Measurements from ENCODE around the gene KCNN3.
A peak's percentile ranks its signal among the peaks of the same experiment; 100 is the strongest.

KCNN3 gene

DNA sequence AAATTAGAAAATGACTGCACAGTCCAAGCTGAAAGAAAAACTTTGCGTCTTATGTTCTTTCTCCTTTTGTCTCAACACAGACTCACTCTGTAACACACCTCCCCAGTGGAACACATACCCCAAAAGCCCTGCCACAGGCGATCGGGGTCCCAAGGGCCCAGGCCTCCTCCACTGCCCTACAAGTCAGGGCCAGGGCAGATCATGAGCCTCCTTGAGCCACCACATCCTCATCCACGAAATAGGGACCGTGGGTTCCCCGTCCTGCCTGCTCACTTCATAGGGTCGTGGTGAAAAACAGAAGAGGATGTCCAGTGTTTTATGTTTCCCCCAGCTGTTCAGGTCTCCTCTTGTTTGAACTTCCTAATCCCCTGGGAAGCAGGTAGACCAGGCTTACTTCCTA, 116.7 kb downstream of the KCNN3 start (continued):
- TF ChIP-seq SP3 (tag by site-specific recombination; IDR thresholded peaks at IDR 0.05), result no peak
- TF ChIP-seq ZNF292 (tag by site-specific recombination; IDR thresholded peaks at IDR 0.05; ENCODE audit: borderline replicate concordance, low read depth), result no peak

DNA sequence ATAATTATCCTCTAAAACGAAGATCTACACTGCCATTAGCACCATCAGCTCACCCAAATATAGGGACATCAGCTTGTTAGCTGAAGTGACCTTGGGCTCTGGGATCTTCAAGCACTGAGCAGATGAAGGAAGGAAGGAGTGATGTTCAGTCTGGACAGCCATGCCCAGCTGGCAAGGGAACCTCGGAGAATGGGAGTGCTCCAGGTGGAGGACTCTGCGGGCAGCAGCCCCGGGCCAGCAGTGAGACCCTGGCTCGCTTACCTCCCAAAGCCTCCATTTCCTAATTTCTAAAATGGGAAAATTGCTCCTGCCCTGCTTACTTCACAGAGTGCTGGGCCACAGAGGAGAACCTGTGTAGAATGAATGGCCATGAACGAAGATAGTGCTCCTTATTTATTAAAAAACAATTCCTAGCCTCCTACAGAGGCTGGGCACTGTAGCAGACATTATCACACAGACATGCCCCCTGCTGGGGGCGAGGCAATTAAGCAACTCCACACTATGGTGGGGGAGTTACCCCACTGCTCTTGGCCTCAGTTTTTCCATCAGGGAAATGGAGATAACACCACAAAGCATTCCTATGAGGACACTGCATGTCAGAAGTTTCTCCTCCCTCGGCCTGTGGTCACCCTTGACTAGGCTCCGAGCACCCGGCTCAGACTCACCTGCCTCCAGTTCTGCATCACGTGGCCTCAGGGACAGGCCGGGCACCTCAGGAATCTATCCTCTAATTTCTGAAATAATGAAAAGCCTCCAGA, 117.6 kb downstream of the KCNN3 start:
- H3K36me3 ChIP-seq (ENCODE audit: control insufficient read depth in 2 of 2, insufficient read depth in 1 of 2, low read length in 2 of 2), result no peaks in the 10 kb centered on the region
- TF ChIP-seq RBAK (tag by site-specific recombination; IDR thresholded peaks at IDR 0.05) (no peak), SCRT2 (tag by site-specific recombination; IDR thresholded peaks at IDR 0.05) (no peak), GLIS1 (tag by site-specific recombination; IDR thresholded peaks at IDR 0.05) (peak; percentile 55; the same call in 1 of the 2 replicates), ZNF112 (tag by site-specific recombination; IDR thresholded peaks at IDR 0.05) (no peak), ZNF548 (tag by site-specific recombination; IDR thresholded peaks at IDR 0.05) (no peak)
- TF ChIP-seq, protein P1, sequence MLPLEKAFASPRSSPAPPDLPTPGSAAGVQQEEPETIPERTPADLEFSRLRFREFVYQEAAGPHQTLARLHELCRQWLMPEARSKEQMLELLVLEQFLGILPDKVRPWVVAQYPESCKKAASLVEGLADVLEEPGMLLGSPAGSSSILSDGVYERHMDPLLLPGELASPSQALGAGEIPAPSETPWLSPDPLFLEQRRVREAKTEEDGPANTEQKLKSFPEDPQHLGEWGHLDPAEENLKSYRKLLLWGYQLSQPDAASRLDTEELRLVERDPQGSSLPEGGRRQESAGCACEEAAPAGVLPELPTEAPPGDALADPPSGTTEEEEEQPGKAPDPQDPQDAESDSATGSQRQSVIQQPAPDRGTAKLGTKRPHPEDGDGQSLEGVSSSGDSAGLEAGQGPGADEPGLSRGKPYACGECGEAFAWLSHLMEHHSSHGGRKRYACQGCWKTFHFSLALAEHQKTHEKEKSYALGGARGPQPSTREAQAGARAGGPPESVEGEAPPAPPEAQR (tag by site-specific recombination; IDR thresholded peaks at IDR 0.05), result no peak
- H3K9me3 ChIP-seq (ENCODE audit: control insufficient read depth, insufficient read depth, low read depth, low read length), result no peaks in the 10 kb centered on the region
- no peaks in the 10 kb centered on the region for H3K4me1 ChIP-seq (ENCODE audit: control insufficient read depth, insufficient read depth, low read length)
- no peak overlapping the region for H3K4me3 ChIP-seq (ENCODE audit: low read depth, low read length)
- POLR2A ChIA-PET, result no interaction called here
- CTCF ChIA-PET, result interaction anchor here (1.9 kb wide), 1 partner anchor 126 kb away, joined by 5 read pairs; no protein-coding TSS in a partner anchor
- no peak overlapping the region for H3K27ac ChIP-seq (ENCODE audit: extremely low read depth, low read depth, low read length)

DNA sequence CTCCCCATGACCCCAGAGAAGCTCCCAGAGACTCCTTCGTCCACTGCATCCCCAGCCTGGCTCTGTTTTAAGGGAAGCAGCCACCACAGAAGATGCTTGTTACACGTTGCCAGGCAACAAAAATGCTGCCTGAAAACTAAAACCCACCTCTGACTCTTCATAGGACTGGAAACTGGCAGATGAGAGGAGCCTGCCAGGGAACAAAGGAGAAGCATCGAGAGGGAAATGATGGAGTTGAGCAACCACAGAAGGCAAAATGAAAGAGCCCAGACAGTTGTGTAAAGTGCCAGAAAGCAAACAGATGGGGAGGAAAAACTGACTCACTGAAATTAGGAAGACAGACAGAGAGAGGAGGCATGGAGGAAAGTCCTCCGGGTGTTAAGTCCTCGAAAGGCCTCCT, 118.4 kb downstream of the KCNN3 start:
- H3K4me3 ChIP-seq (ENCODE audit: low read depth, low read length), result no peak overlapping the region
- TF ChIP-seq, protein P2, sequence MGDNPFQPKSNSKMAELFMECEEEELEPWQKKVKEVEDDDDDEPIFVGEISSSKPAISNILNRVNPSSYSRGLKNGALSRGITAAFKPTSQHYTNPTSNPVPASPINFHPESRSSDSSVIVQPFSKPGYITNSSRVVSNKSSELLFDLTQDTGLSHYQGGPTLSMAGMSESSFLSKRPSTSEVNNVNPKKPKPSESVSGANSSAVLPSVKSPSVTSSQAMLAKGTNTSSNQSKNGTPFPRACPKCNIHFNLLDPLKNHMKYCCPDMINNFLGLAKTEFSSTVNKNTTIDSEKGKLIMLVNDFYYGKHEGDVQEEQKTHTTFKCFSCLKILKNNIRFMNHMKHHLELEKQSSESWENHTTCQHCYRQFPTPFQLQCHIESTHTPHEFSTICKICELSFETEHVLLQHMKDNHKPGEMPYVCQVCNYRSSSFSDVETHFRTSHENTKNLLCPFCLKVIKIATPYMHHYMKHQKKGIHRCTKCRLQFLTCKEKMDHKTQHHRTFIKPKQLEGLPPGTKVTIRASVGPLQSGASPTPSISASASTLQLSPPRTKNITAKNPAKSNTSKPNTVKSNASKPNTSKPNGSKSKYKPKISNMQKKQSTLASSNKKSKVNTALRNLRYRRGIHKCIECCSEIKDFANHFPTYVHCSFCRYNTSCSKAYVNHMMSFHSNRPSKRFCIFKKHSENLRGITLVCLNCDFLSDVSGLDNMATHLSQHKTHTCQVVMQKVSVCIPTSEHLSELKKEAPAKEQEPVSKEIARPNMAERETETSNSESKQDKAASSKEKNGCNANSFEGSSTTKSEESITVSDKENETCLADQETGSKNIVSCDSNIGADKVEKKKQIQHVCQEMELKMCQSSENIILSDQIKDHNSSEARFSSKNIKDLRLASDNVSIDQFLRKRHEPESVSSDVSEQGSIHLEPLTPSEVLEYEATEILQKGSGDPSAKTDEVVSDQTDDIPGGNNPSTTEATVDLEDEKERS (tag by site-specific recombination; IDR thresholded peaks at IDR 0.05), result no peak
- peak; percentile 71 for TF ChIP-seq ZBTB17 (tag by site-specific recombination; IDR thresholded peaks at IDR 0.05)
- no peaks in the 10 kb centered on the region for H3K4me1 ChIP-seq (ENCODE audit: control insufficient read depth, insufficient read depth, low read length)
- H3K36me3 ChIP-seq (ENCODE audit: control insufficient read depth in 2 of 2, insufficient read depth in 1 of 2, low read length in 2 of 2), result no peaks in the 10 kb centered on the region
- no peaks in the 10 kb centered on the region for H3K9me3 ChIP-seq (ENCODE audit: control insufficient read depth, insufficient read depth, low read depth, low read length)
- ChIA-PET CTCF (interaction anchor here (1.9 kb wide), 1 partner anchor 127 kb away, joined by 5 read pairs; no protein-coding TSS in a partner anchor), POLR2A (no interaction called here)
- H3K27ac ChIP-seq (ENCODE audit: extremely low read depth, low read depth, low read length), result no peak overlapping the region

DNA sequence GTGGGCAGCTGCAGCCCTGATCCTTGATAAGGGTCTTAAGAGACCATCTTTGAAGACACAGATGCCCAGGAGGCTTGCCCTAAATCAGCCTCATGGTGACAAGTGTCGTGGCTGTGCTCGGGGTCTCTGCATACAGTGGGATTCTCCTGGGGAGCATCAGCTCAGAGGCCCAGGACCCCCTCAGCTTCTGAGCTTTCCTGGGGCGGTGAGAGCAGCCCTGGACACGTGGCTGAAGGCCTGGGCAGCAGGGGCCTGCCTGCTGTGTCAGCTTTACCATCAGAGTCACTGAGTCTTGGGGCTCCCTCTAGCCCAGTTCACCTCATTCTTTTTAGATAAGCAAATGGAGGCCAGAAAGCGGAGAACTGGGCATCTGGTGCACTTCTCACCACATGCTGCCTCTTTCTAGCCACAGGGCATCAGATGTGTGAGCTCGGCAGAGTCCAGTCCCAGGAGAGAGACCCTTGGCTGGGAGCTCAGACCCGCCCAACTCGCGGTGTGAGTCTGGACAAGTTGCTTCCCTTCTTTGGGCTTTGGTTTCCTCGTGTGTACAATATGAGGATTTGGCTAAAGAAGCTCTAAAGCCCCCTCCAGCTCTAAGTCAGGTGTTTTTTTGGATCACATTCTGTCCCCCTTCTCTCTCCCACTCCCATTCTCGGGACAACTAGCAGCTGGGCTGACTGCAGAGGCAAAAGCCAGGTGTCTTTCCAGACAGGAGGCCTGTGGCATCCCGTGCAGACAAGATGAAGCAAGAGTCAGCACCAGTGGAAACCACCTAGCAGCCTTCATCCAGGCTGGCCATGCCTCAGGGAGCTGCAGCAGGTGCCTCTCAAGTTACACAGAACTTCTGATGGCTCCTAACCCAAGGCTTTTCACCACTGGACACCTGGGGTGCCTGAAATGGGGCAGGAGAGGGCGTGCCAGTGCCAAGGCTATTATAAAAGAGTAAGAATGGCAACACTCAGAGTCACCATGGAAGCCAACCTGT, 119.1 kb downstream of the KCNN3 start:
- TF ChIP-seq KLF1 (tag by site-specific recombination; IDR thresholded peaks at IDR 0.05) (no peak), OSR2 (tag by site-specific recombination; IDR thresholded peaks at IDR 0.05) (peak; percentile 15; the same call in 1 of the 2 replicates), SCRT2 (tag by site-specific recombination; IDR thresholded peaks at IDR 0.05) (peak; percentile 45), ZBTB8A (tag by site-specific recombination; IDR thresholded peaks at IDR 0.05) (peak; percentile 36), ZIC2 (tag by site-specific recombination; IDR thresholded peaks at IDR 0.05) (peak; percentile 43)
- no peaks in the 10 kb centered on the region for H3K36me3 ChIP-seq (ENCODE audit: control insufficient read depth in 2 of 2, insufficient read depth in 1 of 2, low read length in 2 of 2)
- no peak overlapping the region for H3K27ac ChIP-seq (ENCODE audit: extremely low read depth, low read depth, low read length)
- H3K9me3 ChIP-seq (ENCODE audit: control insufficient read depth, insufficient read depth, low read depth, low read length), result no peaks in the 10 kb centered on the region
- H3K4me3 ChIP-seq (ENCODE audit: low read depth, low read length), result no peak overlapping the region
- ChIA-PET POLR2A (interaction anchor here (0.5 kb wide), 1 partner anchor 15 kb away, joined by 3 read pairs; no protein-coding TSS in a partner anchor), CTCF (interaction anchor here (0.7 to 1.9 kb wide), 3 partner anchors 9 to 128 kb away, joined by 3 to 6 read pairs (median 5); no protein-coding TSS in a partner anchor)
- no peaks in the 10 kb centered on the region for H3K4me1 ChIP-seq (ENCODE audit: control insufficient read depth, insufficient read depth, low read length)
